ENCODE results near the gene RALGPS2. TPM values are rescaled to one million over a fixed set of nuclear protein-coding genes. Genes with fewer than 3 reads are reported as not detected.

RALGPS2 gene
- polyA plus RNA-seq, 1 of the 3 experiments (the other 2 are of a cell fraction) = 5.1 TPM

DNA sequence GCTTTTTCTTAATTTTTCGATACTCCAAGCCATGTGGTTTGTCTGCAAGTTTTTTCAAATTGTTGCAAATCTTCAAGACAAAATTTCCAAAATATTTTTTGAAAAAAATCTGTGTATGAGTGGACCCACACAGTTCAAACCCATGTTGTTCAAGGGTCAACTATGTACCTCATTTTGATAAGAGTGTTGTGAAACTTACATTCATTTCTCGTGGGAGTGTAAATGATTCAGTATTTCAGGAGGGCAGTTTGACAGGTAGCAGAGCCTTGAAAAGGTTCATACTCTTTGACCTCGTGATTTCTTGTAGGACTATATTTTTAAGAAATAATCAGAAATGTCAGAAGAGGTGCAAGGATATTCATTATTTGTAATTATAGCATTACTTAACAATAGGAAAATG lies 77.8 kb downstream of the RALGPS2 start:
- no peak for DNase-seq
- Histone ChIP-seq H3K4me2 (no peak overlapping the region), H3K4me3 (ENCODE audit: low read depth in 2 of 2, low read length in 1 of 2) (no peak overlapping the region), H3K9me2 (no peaks in the 10 kb centered on the region), H2AFZ (ENCODE audit: low read depth) (no peak overlapping the region), H4K20me1 (ENCODE audit: insufficient read depth) (no peaks in the 10 kb centered on the region), H3K36me3 (replicated peaks in 1 of 2; ENCODE audit: control insufficient read depth in 1 of 2, insufficient read depth in 2 of 2, low read length in 1 of 2) (peaks cover 0 to 13% of the 10 kb centered on the region in 2 experiments), H3K79me2 (ENCODE audit: insufficient read depth) (no peaks in the 10 kb centered on the region), H3K4me1 (ENCODE audit: control insufficient read depth in 1 of 2, insufficient read depth in 2 of 2, low read depth in 1 of 2, low read length in 1 of 2) (no peaks in the 10 kb centered on the region; a peak in 1 of 4 replicates), H3K27me3 (ENCODE audit: insufficient read depth) (no peaks in the 10 kb centered on the region), H3F3A (replicated peaks; ENCODE audit: insufficient read depth) (peaks cover 5% of the 10 kb centered on the region), H3K9ac (no peak overlapping the region), H3K9me3 (no peaks in the 10 kb centered on the region), H3K27ac (ENCODE audit: low read depth in 2 of 2, low read length in 1 of 2) (no peak overlapping the region)
- ChIA-PET CTCF (interaction anchor here (1.2 kb wide), 1 partner anchor 18 kb away, joined by 5 read pairs; no protein-coding TSS in a partner anchor), POLR2A (no interaction called here)
- 90% methylated on average over 3 of the region's 3 CpGs for WGBS (ENCODE audit: low lambda C conversion rate)
- no peak for TF ChIP-seq FOXM1 (IDR thresholded peaks at IDR 0.05; ENCODE audit: low read depth)

- H3K27ac ChIP-seq (ENCODE audit: low read depth in 2 of 2, low read length in 1 of 2) = no peak overlapping the region
- no peaks in the 10 kb centered on the region for H3K9me3 ChIP-seq
- no peak overlapping the region for H2AFZ ChIP-seq (ENCODE audit: low read depth)
- H3K4me3 ChIP-seq (ENCODE audit: low read depth in 2 of 2, low read length in 1 of 2) = no peak overlapping the region
- H3K4me1 ChIP-seq (ENCODE audit: control insufficient read depth in 1 of 2, insufficient read depth in 2 of 2, low read depth in 1 of 2, low read length in 1 of 2) = no peaks in the 10 kb centered on the region; a peak in 1 of 4 replicates
- CTCF ChIA-PET = no interaction called here
- no peaks in the 10 kb centered on the region for H4K20me1 ChIP-seq (ENCODE audit: insufficient read depth)
- no peaks in the 10 kb centered on the region for H3K9me2 ChIP-seq
- H3K9ac ChIP-seq = no peak overlapping the region
- 96% methylated on average over 9 of the region's 9 CpGs for WGBS (ENCODE audit: low lambda C conversion rate)
- H3K36me3 ChIP-seq (replicated peaks in 1 of 2; ENCODE audit: control insufficient read depth in 1 of 2, insufficient read depth in 2 of 2, low read length in 1 of 2) = peaks cover 5 to 12% of the 10 kb centered on the region in 2 experiments
- peaks cover 5% of the 10 kb centered on the region for H3F3A ChIP-seq (replicated peaks; ENCODE audit: insufficient read depth)
- no peak for DNase-seq
- no peak overlapping the region for H3K4me2 ChIP-seq
- POLR2A ChIA-PET = no interaction called here
- no peaks in the 10 kb centered on the region for H3K79me2 ChIP-seq (ENCODE audit: insufficient read depth)
- no peaks in the 10 kb centered on the region for H3K27me3 ChIP-seq (ENCODE audit: insufficient read depth)
- no peak for TF ChIP-seq MEF2A (IDR thresholded peaks at IDR 0.05; ENCODE audit: borderline replicate concordance, low read depth)
- TF ChIP-seq, protein P1, sequence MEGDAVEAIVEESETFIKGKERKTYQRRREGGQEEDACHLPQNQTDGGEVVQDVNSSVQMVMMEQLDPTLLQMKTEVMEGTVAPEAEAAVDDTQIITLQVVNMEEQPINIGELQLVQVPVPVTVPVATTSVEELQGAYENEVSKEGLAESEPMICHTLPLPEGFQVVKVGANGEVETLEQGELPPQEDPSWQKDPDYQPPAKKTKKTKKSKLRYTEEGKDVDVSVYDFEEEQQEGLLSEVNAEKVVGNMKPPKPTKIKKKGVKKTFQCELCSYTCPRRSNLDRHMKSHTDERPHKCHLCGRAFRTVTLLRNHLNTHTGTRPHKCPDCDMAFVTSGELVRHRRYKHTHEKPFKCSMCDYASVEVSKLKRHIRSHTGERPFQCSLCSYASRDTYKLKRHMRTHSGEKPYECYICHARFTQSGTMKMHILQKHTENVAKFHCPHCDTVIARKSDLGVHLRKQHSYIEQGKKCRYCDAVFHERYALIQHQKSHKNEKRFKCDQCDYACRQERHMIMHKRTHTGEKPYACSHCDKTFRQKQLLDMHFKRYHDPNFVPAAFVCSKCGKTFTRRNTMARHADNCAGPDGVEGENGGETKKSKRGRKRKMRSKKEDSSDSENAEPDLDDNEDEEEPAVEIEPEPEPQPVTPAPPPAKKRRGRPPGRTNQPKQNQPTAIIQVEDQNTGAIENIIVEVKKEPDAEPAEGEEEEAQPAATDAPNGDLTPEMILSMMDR (IDR thresholded peaks at IDR 0.05) = no peak
- TF ChIP-seq YY1 (IDR thresholded peaks at IDR 0.05; ENCODE audit: low read depth) = no peak
- TF ChIP-seq GABPA (IDR thresholded peaks at IDR 0.05; ENCODE audit: low read depth) = no peak
- TF ChIP-seq PBX3 (IDR thresholded peaks at IDR 0.05) = no peak
- no peak for TF ChIP-seq GATA2 (CRISPR knock-in tag; IDR thresholded peaks at IDR 0.05)
Measured at GRCh38 chr1:178806665-178807300, 81.7 kb downstream of the RALGPS2 start.

GRCh38 chr1:178808529-178808928 lies 83.5 kb downstream of the RALGPS2 start:
- ChIA-PET CTCF (no interaction called here), POLR2A (no interaction called here)
- Histone ChIP-seq H2AFZ (ENCODE audit: low read depth) (no peak overlapping the region), H3K4me3 (ENCODE audit: low read depth in 2 of 2, low read length in 1 of 2) (no peak overlapping the region), H4K20me1 (ENCODE audit: insufficient read depth) (no peaks in the 10 kb centered on the region), H3K4me1 (ENCODE audit: control insufficient read depth in 1 of 2, insufficient read depth in 2 of 2, low read depth in 1 of 2, low read length in 1 of 2) (no peaks in the 10 kb centered on the region; a peak in 1 of 4 replicates), H3K9me3 (no peaks in the 10 kb centered on the region), H3K36me3 (replicated peaks in 1 of 2; ENCODE audit: control insufficient read depth in 1 of 2, insufficient read depth in 2 of 2, low read length in 1 of 2) (peaks cover 5 to 8% of the 10 kb centered on the region in 2 experiments), H3K27me3 (ENCODE audit: insufficient read depth) (no peaks in the 10 kb centered on the region), H3K9ac (no peak overlapping the region), H3K4me2 (no peak overlapping the region), H3K79me2 (ENCODE audit: insufficient read depth) (no peaks in the 10 kb centered on the region), H3K9me2 (no peaks in the 10 kb centered on the region), H3F3A (replicated peaks; ENCODE audit: insufficient read depth) (peaks cover under 1% of the 10 kb centered on the region), H3K27ac (ENCODE audit: low read depth in 2 of 2, low read length in 1 of 2) (no peak overlapping the region)
- WGBS (ENCODE audit: low lambda C conversion rate) = 89% methylated on average over 3 of the region's 3 CpGs
- no peak for DNase-seq
- no peak for TF ChIP-seq FOXJ3 (CRISPR knock-in tag; IDR thresholded peaks at IDR 0.05)
- TF ChIP-seq MXI1 (IDR thresholded peaks at IDR 0.05; ENCODE audit: low read depth, low read length) = no peak
- no peak for TF ChIP-seq TCF12 (IDR thresholded peaks at IDR 0.05)
- no peak for TF ChIP-seq GATA2 (CRISPR knock-in tag; IDR thresholded peaks at IDR 0.05)
- TF ChIP-seq, protein P2, sequence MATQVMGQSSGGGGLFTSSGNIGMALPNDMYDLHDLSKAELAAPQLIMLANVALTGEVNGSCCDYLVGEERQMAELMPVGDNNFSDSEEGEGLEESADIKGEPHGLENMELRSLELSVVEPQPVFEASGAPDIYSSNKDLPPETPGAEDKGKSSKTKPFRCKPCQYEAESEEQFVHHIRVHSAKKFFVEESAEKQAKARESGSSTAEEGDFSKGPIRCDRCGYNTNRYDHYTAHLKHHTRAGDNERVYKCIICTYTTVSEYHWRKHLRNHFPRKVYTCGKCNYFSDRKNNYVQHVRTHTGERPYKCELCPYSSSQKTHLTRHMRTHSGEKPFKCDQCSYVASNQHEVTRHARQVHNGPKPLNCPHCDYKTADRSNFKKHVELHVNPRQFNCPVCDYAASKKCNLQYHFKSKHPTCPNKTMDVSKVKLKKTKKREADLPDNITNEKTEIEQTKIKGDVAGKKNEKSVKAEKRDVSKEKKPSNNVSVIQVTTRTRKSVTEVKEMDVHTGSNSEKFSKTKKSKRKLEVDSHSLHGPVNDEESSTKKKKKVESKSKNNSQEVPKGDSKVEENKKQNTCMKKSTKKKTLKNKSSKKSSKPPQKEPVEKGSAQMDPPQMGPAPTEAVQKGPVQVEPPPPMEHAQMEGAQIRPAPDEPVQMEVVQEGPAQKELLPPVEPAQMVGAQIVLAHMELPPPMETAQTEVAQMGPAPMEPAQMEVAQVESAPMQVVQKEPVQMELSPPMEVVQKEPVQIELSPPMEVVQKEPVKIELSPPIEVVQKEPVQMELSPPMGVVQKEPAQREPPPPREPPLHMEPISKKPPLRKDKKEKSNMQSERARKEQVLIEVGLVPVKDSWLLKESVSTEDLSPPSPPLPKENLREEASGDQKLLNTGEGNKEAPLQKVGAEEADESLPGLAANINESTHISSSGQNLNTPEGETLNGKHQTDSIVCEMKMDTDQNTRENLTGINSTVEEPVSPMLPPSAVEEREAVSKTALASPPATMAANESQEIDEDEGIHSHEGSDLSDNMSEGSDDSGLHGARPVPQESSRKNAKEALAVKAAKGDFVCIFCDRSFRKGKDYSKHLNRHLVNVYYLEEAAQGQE (IDR thresholded peaks at IDR 0.05; ENCODE audit: low read depth, low read length) = no peak
- TF ChIP-seq, protein P1 (IDR thresholded peaks at IDR 0.05) = no peak
- no peak for TF ChIP-seq SMC3 (IDR thresholded peaks at IDR 0.05; ENCODE audit: low read depth, low read length)
- TF ChIP-seq CHD2 (IDR thresholded peaks at IDR 0.05; ENCODE audit: low read length, partially characterized antibody) = no peak
